Body of pancreas (tissue), 4 donors: Measurements from ENCODE around the gene ANKDD1B.

Experiments used
- POLR2A ChIP-seq, 3 donors: fragments of 450-650 bp; IDR thresholded peaks; one replicate each; pipeline ENCODE4 v1.6.1; 2016; ENCODE audit warnings: antibody characterized with exemption in 3 of 3, mild to moderate bottlenecking in 2 of 3
- TF ChIP-seq, protein P1 (sequence below), 7 experiments: fragments of 450-650 bp in 4 of 7; fragments of 200-600 bp in 3 of 7; sonication (generic) in 3 of 7; IDR thresholded peaks; one replicate each; pipeline ENCODE4 v1.5.1; 2016 to 2019; ENCODE audit warnings: antibody characterized with exemption in 7 of 7

DNA sequence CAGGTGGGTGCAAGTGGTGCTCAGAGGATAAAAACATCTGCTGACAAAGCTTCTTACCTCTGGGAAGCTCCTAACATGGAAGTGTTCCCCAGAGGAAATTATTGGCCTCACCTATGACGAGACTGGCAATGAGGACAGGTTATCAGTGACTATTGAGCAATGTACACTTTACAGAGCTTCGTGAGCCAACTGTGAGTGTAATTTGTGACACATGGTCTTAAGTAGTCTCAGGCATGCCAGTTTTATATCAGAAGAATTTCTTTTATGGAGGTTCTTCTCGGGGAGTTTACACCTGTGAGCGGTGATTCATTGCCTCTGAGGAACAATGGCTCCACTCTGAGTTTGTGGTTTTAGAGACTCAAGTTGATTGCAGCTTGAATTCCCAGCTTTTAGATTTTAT is 11.3 kb downstream of the ANKDD1B start:
- TF ChIP-seq, protein P1, sequence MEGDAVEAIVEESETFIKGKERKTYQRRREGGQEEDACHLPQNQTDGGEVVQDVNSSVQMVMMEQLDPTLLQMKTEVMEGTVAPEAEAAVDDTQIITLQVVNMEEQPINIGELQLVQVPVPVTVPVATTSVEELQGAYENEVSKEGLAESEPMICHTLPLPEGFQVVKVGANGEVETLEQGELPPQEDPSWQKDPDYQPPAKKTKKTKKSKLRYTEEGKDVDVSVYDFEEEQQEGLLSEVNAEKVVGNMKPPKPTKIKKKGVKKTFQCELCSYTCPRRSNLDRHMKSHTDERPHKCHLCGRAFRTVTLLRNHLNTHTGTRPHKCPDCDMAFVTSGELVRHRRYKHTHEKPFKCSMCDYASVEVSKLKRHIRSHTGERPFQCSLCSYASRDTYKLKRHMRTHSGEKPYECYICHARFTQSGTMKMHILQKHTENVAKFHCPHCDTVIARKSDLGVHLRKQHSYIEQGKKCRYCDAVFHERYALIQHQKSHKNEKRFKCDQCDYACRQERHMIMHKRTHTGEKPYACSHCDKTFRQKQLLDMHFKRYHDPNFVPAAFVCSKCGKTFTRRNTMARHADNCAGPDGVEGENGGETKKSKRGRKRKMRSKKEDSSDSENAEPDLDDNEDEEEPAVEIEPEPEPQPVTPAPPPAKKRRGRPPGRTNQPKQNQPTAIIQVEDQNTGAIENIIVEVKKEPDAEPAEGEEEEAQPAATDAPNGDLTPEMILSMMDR (IDR thresholded peaks at IDR 0.05) = no peak
- no peak for TF ChIP-seq POLR2A (IDR thresholded peaks at IDR 0.05)
